Astrocyte of the cerebellum (primary cell): ENCODE measurements around the gene PGBD1.
A peak's percentile ranks its signal among the peaks of the same experiment; 100 is the strongest.

Source experiments
- DNase-seq: peaks from one replicate; pipeline ENCODE4 v3.0.0-alpha.2; 2011; ENCODE audit warnings: low read depth
- H3K4me3 ChIP-seq: 2 replicates; pipeline ENCODE4 v1.5.1; 2011; ENCODE audit warnings: mild to moderate bottlenecking, low read depth, low read length, moderate library complexity
- in situ Hi-C: cut with HindIII; loops from 2 replicates; pipeline ENCODE4 v1.10.0; 2017; ENCODE audit warnings: low sequenced_read_pairs
- TF ChIP-seq, protein P1 (sequence below): IDR thresholded peaks from 2 replicates; pipeline ENCODE4 v1.5.1; 2012; ENCODE audit warnings: low read length, low read depth, moderate library complexity, mild to moderate bottlenecking; ENCODE audit errors: missing control alignments

The PGBD1 gene

DNA sequence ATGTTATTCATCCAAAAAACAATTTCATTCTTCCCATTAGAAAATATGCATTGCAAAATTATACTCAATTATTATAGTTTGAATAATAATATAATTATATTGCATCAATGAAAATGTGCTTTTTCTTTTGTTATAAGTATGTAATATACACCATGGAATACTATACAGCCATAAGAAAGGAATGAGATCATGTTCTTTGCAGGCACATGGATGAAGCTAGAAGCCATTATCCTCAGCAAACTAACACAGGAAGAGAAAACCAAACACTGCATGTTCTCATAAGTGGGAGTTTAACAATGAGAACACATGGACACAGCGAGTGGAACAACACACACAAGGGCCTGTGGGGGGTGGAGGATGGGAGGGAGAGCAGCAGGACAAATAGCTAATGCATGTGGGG lies 24.3 kb upstream of the PGBD1 start:
- TF ChIP-seq, protein P1, sequence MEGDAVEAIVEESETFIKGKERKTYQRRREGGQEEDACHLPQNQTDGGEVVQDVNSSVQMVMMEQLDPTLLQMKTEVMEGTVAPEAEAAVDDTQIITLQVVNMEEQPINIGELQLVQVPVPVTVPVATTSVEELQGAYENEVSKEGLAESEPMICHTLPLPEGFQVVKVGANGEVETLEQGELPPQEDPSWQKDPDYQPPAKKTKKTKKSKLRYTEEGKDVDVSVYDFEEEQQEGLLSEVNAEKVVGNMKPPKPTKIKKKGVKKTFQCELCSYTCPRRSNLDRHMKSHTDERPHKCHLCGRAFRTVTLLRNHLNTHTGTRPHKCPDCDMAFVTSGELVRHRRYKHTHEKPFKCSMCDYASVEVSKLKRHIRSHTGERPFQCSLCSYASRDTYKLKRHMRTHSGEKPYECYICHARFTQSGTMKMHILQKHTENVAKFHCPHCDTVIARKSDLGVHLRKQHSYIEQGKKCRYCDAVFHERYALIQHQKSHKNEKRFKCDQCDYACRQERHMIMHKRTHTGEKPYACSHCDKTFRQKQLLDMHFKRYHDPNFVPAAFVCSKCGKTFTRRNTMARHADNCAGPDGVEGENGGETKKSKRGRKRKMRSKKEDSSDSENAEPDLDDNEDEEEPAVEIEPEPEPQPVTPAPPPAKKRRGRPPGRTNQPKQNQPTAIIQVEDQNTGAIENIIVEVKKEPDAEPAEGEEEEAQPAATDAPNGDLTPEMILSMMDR, result no peak
- in situ Hi-C loops, result no loop called here

DNA sequence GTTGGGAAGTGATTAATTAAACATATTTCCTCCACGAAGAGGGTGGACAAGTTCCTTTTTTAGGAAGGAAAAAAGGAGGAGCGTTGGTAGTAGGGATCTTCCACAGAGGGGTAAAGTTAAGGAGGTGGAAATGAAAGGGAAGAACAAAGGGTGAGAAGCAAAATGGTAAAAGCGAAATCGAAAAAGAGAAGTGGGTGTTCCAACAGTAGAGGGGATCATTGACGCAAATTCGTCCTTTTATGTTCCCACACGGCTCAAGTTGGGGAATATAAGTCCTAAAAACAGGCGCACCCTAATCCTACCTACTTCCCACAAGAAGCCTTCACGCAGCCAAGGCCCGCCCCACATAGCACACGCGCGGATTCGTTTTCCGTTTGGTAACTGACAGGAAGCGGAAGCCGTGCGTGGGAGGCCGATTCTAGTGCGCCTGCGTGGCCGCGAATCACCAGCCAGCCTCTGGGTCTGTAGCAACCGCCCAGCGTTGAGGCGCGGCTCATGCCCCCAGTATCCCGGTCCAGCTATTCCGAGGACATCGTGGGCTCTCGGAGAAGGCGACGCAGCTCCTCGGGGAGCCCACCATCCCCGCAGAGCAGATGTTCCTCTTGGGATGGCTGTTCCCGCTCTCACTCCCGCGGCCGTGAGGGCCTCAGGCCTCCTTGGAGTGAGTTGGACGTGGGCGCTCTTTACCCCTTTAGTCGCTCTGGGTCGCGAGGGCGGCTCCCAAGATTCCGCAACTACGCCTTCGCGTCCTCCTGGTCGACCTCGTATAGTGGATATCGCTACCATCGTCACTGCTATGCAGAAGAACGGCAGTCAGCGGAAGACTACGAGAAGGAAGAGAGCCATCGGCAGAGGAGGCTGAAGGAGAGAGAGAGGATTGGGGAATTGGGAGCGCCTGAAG lies 22.2 kb upstream of the PGBD1 start, which contains the start of gene NKAPL:
Gene NKAPL (plus strand): TSS at position 421 of the 901 bp plus-strand sequence. CDS start 75 bp downstream, at position 496.
- no peak for DNase-seq
- TF ChIP-seq, protein P1, result no peak
- peak within 1 kb of the TSS; percentile 23 for H3K4me3 ChIP-seq
- in situ Hi-C loops, result no loop called here

More for the DNA sequence above, 24.3 kb upstream of the PGBD1 start:
- no peak overlapping the region for H3K4me3 ChIP-seq
- DNase-seq, result no peak

DNA sequence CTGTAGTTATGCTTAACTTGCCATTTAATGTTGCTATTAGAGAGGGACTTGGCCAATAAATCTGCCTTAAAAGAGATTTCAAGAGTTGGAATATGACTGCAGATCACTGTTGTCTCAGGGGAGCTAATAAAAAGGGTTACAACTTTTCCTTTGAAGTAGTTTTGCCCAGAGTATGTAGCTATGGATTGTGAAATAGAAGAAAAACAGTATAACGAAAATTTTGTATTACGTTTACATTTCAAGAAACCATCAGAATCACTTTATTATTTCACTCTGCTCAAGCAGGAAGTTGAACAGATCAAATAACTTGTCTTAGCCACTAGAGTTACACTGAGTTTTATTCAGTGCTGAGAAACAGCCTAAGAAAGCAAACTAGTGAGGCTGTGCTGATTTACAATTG lies 17.4 kb upstream of the PGBD1 start:
- no peak for DNase-seq
- no peak overlapping the region for H3K4me3 ChIP-seq
- TF ChIP-seq, protein P1, result no peak
- in situ Hi-C loops, result no loop called here

DNA sequence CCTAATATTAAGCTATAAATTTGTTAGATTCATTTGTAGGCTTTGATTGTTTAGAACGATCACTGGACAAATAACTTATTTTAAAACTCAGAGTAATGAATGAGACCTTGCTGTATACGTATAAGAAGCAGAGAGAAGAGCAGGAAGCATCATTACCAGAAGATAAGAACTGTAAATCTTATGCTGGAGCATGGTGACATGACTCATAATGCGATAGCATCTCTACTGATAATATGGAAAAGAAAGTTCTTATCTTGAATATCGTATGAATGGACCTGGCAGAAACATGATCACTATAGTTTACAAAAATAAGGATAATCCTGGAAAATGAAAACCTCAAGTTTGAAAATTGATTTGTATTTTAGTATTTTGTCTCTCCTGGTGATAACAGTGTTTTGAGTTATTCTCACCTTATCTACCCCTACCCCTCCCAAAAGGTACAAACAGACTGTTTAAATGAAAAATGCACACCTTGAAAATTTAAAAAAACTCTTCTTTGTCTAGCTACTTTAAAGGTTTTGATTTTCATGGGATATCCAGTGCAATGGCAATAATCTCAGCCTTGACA lies 16.5 kb upstream of the PGBD1 start:
- TF ChIP-seq, protein P1, result no peak
- in situ Hi-C loops, result no loop called here
- no peak for DNase-seq
- H3K4me3 ChIP-seq, result no peak overlapping the region

DNA sequence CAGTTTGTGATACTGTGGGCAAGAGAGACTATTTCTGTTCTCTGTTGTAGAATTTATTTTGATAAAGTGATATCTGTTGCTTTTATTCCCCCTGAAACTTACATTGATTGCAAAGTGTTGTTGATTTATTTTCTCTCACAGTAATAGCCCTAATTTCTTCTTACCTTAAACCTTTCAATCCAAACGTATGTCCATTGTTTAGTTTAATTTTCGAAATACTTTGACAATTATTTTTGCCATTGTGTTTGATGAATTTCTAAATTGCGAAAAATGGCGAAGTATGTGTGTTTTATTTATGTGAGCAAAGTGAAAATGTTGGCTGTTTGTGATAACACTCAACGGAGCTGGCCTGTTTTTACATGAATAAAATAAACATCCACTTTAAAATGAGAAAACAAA lies 14.8 kb upstream of the PGBD1 start:
- in situ Hi-C loops, result no loop called here
- peak overlapping the region; percentile 80 for H3K4me3 ChIP-seq
- DNase-seq, result no peak
- TF ChIP-seq, protein P1, result no peak

DNA sequence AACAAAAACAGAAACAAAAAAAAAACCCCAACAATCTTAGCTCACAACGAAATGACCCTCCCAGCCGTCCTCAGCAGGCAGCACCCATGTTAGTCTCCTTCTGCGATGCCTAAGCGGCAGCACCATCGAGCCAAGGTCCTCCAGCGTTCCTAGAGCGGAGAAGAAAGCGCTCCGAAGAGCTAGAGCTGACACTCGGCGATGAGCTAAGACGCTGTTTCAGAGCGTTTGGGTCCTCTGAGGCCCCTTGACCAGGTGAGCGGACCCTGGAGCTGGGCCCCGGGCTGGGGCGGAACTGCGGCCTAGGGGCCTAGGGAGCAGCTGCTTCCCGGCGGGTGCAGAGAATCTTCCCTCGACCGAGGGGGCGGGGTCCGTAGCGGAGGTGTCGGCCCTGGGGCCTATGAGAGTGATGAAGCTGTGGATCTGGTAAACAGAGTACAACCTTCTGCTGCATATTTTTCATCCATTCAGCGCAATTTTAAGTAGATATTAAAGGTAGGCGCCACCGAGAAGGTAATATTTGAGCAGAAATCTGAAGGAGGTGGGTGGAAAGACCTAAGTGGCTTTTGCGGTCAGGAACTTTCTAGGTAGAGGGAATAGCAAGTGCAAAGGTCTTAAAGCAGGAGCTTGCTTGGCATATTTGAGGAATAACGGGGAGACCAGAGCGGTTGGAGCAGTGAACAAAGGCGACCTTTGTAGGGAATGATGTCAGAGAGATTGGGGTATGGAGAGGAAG lies 14.2 kb upstream of the PGBD1 start, which contains the start of gene ZSCAN26:
Gene ZSCAN26 (plus strand): TSS at position 182 of the 733 bp plus-strand sequence. CDS start 4,777 bp downstream, outside the sequence.
- peak within 1 kb of the TSS; percentile 80 for H3K4me3 ChIP-seq
- in situ Hi-C loops, result no loop called here
- peak; percentile 80 for DNase-seq
- TF ChIP-seq, protein P1, result no peak
